Epithelial cell of umbilical artery (primary cell): Measurements from ENCODE around the gene UBA5. TPM values are rescaled to one million over a fixed set of nuclear protein-coding genes. Genes with fewer than 3 reads are reported as not detected.

ENCODE experiments used
- total RNA-seq: library from RNA; depleted of rRNA; stranded (reverse); fragments of >200 nt; gene quantifications from 2 replicates; pipeline ENCODE4 v1.2.3, GENCODE V29; 2014

The UBA5 gene
- total RNA-seq, result 35.7 and 57.4 TPM in 2 replicates

DNA sequence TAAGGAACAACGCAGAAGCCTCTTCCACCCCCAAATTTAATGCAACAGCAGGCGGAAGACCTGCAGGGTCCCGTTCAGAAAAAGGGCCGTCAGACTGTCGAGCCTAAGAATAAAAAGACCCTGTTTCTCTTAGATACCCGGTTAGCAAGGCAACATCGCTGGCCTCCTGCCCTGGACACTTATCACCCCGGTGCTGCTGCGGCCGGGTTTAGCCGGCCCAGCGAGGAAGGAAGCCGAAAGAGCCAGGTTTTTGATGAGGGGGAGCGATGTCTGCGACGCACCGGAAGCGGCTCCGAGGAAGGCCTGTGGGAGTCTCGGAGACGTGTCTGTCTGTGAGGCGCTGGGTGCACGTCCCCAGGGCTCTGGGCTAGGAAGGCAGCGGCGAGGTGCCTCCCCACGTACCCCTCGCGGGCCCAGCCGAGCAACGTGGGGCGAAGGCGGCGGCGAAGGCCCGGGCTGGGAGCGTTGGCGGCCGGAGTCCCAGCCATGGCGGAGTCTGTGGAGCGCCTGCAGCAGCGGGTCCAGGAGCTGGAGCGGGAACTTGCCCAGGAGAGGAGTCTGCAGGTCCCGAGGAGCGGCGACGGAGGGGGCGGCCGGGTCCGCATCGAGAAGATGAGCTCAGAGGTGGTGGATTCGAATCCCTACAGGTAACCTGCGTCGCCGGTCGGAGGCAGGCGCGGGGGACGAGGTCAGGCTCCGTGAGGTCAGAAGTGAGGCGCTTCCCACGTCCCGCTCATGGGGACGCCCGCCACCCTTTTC lies at the start of gene UBA5:
TSS of gene UBA5 (plus strand) at position 278 of the 759 bp plus-strand sequence. CDS start at position 487, 209 bp downstream.

DNA sequence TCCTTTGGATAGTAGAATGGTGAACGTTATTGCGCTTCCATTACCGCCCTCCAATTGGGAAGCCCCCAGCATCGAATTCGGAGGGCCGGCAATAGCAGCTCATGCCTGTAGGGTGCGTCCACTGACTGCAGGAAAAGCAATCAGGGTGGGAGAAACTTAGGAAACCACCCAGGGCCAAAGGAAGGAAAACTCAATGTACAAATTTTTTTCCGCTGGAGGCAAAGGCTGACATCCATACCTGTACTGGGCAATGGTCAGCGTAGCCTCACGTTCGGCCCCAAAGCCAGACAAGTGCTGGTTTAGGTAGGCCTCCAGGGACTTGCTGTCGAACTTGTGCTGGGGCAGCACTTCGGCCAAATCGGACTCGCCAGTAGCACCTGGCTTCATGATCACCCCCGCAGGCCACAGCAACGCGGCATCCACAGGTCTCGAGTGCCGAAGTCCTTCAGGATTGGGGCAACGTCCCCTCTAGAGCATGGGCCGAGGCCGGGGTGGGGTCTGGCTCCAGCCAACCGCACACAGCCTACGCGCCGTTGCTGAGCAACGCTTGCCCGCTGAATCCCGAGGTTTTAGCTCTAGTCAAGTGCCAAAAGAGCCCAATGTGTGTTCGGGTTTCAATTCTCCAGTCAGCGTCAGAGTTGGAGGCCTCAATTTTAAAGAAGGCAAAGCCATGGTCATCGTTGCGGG lies 621 bp upstream of the UBA5 start, which contains the start of gene ACAD11:
TSS of gene ACAD11 (minus strand) at position 445 of the 687 bp plus-strand sequence. CDS start at position 387, 58 bp downstream.

DNA sequence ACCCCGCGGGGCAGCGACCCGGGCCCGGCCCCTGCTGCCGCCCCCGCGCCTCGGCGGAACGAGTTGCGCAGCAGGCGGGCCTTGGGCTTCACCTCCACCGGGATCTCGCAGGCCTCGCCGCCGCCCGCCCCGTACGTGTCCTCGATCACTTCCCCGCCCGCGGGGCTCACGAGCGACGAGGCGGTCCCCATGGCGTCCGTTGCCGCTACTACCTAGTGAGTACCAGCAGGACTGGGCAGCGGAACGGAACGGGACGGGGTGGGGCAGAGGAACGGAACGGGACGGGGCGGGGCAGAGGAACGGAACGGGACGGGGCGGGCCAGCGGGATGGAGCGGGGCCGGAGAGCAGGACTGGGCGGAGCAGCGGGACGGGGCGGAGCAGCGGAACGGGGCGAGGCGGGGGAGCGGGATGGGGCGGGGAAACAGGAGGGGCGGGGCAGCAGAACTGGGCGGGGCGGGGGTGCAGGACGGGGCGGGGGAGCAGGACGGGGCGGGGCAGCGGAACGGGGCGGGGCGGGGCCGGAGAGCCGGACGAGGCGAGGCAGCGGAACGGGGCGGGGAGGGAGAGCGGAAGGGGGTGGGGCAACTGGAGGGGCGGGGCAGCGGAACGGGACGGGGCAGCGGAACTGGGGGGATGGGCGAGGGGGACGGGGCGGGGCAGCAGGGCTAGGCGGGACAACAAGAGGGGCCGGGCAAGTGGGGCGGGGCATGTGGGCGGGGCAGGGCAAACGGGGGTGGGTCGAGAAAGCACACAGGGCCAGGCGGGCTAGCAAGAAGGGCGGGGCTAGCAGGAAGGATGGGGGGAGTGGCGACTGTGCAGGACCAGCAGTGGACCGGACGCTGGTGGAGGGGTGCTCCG lies 62.3 kb downstream of the UBA5 start, which contains the start of gene NPHP3:
TSS of gene NPHP3 (minus strand) at position 245 of the 859 bp plus-strand sequence. CDS start at position 191, 54 bp downstream.

Other genes starting within 250 kb of the UBA5 start
- 49.7 and 58.1 TPM in 2 replicates for gene DNAJC13, start 242.8 kb upstream of the UBA5 start, total RNA-seq
- 0.32 and 3.6 TPM in 2 replicates for gene ACKR4, start 63.1 kb upstream of the UBA5 start, total RNA-seq
- 13.0 and 22.0 TPM in 2 replicates for gene ACAD11, start 520 bp upstream of the UBA5 start, total RNA-seq
- gene NPHP3, start 62.1 kb downstream of the UBA5 start, total RNA-seq, result 19.3 and 20.1 TPM in 2 replicates